A549 (cell line): ENCODE results near the gene XYLT1.

Experiments
- CTCF ChIP-seq: fragments of >200 bp; sonication (Bioruptor Twin); formaldehyde crosslinking; IDR thresholded peaks from 3 replicates; pipeline ENCODE4 v1.5.1; 2016
- EHF ChIP-seq: fragments of 250-450 bp; sonication (Bioruptor Pico); IDR thresholded peaks from 2 replicates; pipeline ENCODE4 v1.5.0; 2020; ENCODE audit warnings: mild to moderate bottlenecking
- JUN ChIP-seq, 2 experiments: fragments of >200 bp; sonication (Bioruptor Twin); formaldehyde crosslinking; IDR thresholded peaks; 2 replicates in 1 of 2; 3 replicates in 1 of 2; pipeline ENCODE4 v1.6.1; 2016 to 2017
- POLR2A ChIP-seq: IDR thresholded peaks from 2 replicates; pipeline ENCODE4 v1.6.1; 2012; ENCODE audit warnings: mild to moderate bottlenecking, low read length
- POLR2AphosphoS2 ChIP-seq: conservative IDR thresholded peaks from 2 replicates; pipeline ENCODE4 v1.6.1; 2012; ENCODE audit warnings: low read length, improper control_type of control experiment, inconsistent platforms
- RCOR1 ChIP-seq: fragments of 150-350 bp; IDR thresholded peaks from 2 replicates; pipeline ENCODE4 v1.6.1; 2014; ENCODE audit warnings: antibody characterized with exemption, low read length, low read depth
- TF ChIP-seq, protein P1 (sequence below): IDR thresholded peaks from 2 replicates; pipeline ENCODE4 v1.6.1; 2012
- TF ChIP-seq, protein P2 (sequence below): fragments of 150-350 bp; IDR thresholded peaks from 2 replicates; pipeline ENCODE4 v1.6.1; 2014; ENCODE audit warnings: low read depth, mild to moderate bottlenecking, low read length

DNA sequence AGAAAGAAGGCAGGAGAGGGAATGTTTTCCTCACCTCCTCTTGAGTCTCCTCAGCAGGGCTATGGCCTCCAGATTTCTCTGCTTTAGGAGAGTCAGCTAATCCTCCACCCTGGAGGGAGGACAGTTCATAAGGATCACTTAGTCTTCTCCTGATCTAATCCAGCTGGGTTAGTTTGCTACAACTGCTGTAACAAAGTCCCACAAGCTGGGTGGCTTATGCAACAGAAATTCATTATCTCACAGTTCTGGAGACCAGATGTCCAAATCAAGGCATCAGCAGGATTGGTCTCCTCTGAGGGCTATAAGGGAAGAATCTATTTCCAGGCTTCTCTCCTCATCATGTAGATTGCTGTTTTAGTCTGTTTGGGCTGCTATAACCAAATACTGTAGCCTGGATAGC, 40.6 kb upstream of the XYLT1 start:
- TF ChIP-seq POLR2A = no peak
- no peak for TF ChIP-seq JUN (IDR thresholded peaks at IDR 0.05)
- TF ChIP-seq EHF = no peak
- TF ChIP-seq, protein P1, sequence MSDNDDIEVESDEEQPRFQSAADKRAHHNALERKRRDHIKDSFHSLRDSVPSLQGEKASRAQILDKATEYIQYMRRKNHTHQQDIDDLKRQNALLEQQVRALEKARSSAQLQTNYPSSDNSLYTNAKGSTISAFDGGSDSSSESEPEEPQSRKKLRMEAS = no peak
- no peak for TF ChIP-seq CTCF
- TF ChIP-seq RCOR1 = no peak
- TF ChIP-seq POLR2AphosphoS2 = no peak
- TF ChIP-seq, protein P2, sequence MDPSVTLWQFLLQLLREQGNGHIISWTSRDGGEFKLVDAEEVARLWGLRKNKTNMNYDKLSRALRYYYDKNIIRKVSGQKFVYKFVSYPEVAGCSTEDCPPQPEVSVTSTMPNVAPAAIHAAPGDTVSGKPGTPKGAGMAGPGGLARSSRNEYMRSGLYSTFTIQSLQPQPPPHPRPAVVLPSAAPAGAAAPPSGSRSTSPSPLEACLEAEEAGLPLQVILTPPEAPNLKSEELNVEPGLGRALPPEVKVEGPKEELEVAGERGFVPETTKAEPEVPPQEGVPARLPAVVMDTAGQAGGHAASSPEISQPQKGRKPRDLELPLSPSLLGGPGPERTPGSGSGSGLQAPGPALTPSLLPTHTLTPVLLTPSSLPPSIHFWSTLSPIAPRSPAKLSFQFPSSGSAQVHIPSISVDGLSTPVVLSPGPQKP = no peak
